GM12878 (cell line): ENCODE data around the gene RPL37A. TPM values are rescaled to one million over a fixed set of nuclear protein-coding genes. Genes with fewer than 3 reads are reported as not detected.

Experiments
- ATAC-seq: fragments of 200-7000 bp; cut with Tn5 transposase; 3 replicates; pipeline ENCODE4 v1.9.1; 2020; ENCODE audit warnings: mild to moderate bottlenecking, moderate library complexity
- BruUV-seq: library from RNA; stranded (reverse); fragments of 400-500 nt; replicated peaks from 2 replicates; lab custom pipeline; 2021; lab: Mats Ljungman, UMichigan
- CTCF ChIA-PET: fragments of 300-600 bp; sonication (Branson Sonifier 250); formaldehyde crosslinking; extraction: SDS; loops from one replicate; lab custom pipeline; 2021; ENCODE audit warnings: inconsistent platforms; lab: Yijun Ruan, JAX
- POLR2A ChIA-PET: fragments of 350-600 bp; formaldehyde crosslinking; extraction: SDS; loops from one replicate; lab custom pipeline; 2021; ENCODE audit warnings: inconsistent platforms; lab: Charles Lee
- RAD21 ChIA-PET: fragments of 300-600 bp; sonication (Branson Sonifier 250); formaldehyde crosslinking; loops from one replicate; lab custom pipeline; 2023; ENCODE audit warnings: antibody characterized with exemption; ENCODE audit not compliant: unreplicated experiment; lab: Charles Lee
- SMC1A ChIA-PET: fragments of 300-600 bp; sonication (Branson Sonifier 250); formaldehyde crosslinking; loops from one replicate; lab custom pipeline; 2023; ENCODE audit not compliant: unreplicated experiment, uncharacterized antibody; lab: Charles Lee
- DNase-seq: peaks from one replicate; pipeline ENCODE4 v3.0.0-alpha.2; 2011; ENCODE audit warnings: low read depth, low spot score
- FAIRE-seq: peaks from 3 replicates; lab custom pipeline; 2011; peaks lifted over from hg19 to GRCh38; lab: Jason Lieb, UNC
- H2AFZ ChIP-seq: 2 replicates; pipeline ENCODE4 v1.6.0; 2011; ENCODE audit warnings: low read depth, low read length, control low read depth; ENCODE audit not compliant: control insufficient read depth
- H3K27ac ChIP-seq: 2 replicates; pipeline ENCODE4 v1.5.1; 2011; ENCODE audit warnings: control low read depth; ENCODE audit not compliant: control insufficient read depth, insufficient read depth
- H3K27me3 ChIP-seq, 2 experiments: replicated peaks in 1 of 2; 2 replicates each; pipeline versions ENCODE4 v1.6.0 to v1.6.1; 2011; ENCODE audit warnings: low read length in 1 of 2; ENCODE audit not compliant: control insufficient read depth in 2 of 2, insufficient read depth in 2 of 2
- H3K36me3 ChIP-seq, 2 experiments: 2 replicates each; pipeline ENCODE4 v1.5.1; 2011; ENCODE audit warnings: low read length in 1 of 2; ENCODE audit not compliant: control insufficient read depth in 2 of 2, insufficient read depth in 2 of 2
- H3K4me1 ChIP-seq: 2 replicates; pipeline ENCODE4 v1.6.1; 2011; ENCODE audit warnings: mild to moderate bottlenecking, low read length, moderate library complexity, mixed read lengths; ENCODE audit not compliant: control insufficient read depth, insufficient read depth
- H3K4me2 ChIP-seq: 2 replicates; pipeline ENCODE4 v1.6.0; 2011; ENCODE audit warnings: control low read depth; ENCODE audit not compliant: control insufficient read depth, insufficient read depth
- H3K4me3 ChIP-seq: fragments of 200-600 bp; sonication (generic); 2 replicates; pipeline ENCODE4 v1.5.1; 2016
- H3K79me2 ChIP-seq: 2 replicates; pipeline ENCODE4 v1.6.0; 2011; ENCODE audit warnings: low read length; ENCODE audit not compliant: control insufficient read depth, insufficient read depth
- H3K9ac ChIP-seq: 2 replicates; pipeline ENCODE4 v1.8.0; 2011; ENCODE audit warnings: low read length, control low read depth, mixed read lengths; ENCODE audit not compliant: control insufficient read depth, insufficient read depth
- H3K9me3 ChIP-seq: replicated peaks from 3 replicates; pipeline ENCODE4 v1.5.1; 2011; ENCODE audit warnings: mild to moderate bottlenecking, low read length; ENCODE audit not compliant: control insufficient read depth, insufficient read depth
- H4K20me1 ChIP-seq: 2 replicates; pipeline ENCODE4 v1.6.0; 2011; ENCODE audit not compliant: control insufficient read depth, insufficient read depth
- JUND ChIP-seq: IDR thresholded peaks from 2 replicates; pipeline ENCODE4 v1.6.1; 2012; ENCODE audit warnings: low read depth, mild to moderate bottlenecking, low read length, improper control_type of control experiment, moderate library complexity
- NFXL1 ChIP-seq: fragments of 450-650 bp; IDR thresholded peaks from 2 replicates; pipeline ENCODE4 v1.6.1; 2017; ENCODE audit warnings: antibody characterized with exemption, mild to moderate bottlenecking, borderline replicate concordance
- SMAD5 ChIP-seq: IDR thresholded peaks from 2 replicates; pipeline ENCODE4 v1.6.1; 2016; ENCODE audit warnings: antibody characterized with exemption, low read depth
- TCF3 ChIP-seq: IDR thresholded peaks from 2 replicates; pipeline ENCODE4 v1.6.1; 2012; ENCODE audit warnings: low read depth, mild to moderate bottlenecking, low read length, borderline replicate concordance; ENCODE audit not compliant: insufficient read depth
- ZNF217 ChIP-seq: fragments of 450-650 bp; IDR thresholded peaks from 2 replicates; pipeline ENCODE4 v1.6.1; 2017; ENCODE audit warnings: antibody characterized with exemption, mild to moderate bottlenecking
- WGBS: methylation state at CpG from one replicate; pipeline ENCODE4 v1.1.6; 2016; ENCODE audit warnings: low lambda C conversion rate; ENCODE audit not compliant: insufficient replicate concordance, insufficient coverage; ENCODE audit errors: missing lambda C conversion rate; 5-methylcytosine and 5-hydroxymethylcytosine counted together
- in situ Hi-C: fragments of 300-500 bp; cut with MboI; formaldehyde crosslinking; loops from 9 replicates; pipeline ENCODE4 v1.14.3; 2018; ENCODE audit warnings: mixed read lengths
- intact Hi-C: fragments of 100-400 bp; cut with micrococcal nuclease; formaldehyde crosslinking; loops from one replicate; pipeline ENCODE4 v1.14.2; 2022; ENCODE audit not compliant: unreplicated experiment
- polyA plus RNA-seq, 11 experiments: library from polyadenylated mRNA; depleted of rRNA in 4 of 11; unstranded in 6 of 11; stranded (reverse) in 5 of 11; fragments of >200 nt; fragmentation: Nextera tagmentation in 4 of 11; fragmentation: Illumina TruSeq in 1 of 11; extraction: Ambion mirVana in 4 of 11; extraction: Trizol in 1 of 11; gene quantifications; 1 replicate in 1 of 11; 2 replicates in 10 of 11; pipeline versions ENCODE4 v1.2.1 to v1.2.3, GENCODE V29; 2011 to 2016; ENCODE audit warnings: inconsistent platforms in 2 of 11, missing spikeins in 2 of 11, low read depth in 1 of 11
- total RNA-seq, 4 experiments: library from RNA; depleted of rRNA in 3 of 4; stranded (reverse); fragments of >200 nt in 3 of 4; fragmentation: Illumina TruSeq in 1 of 4; extraction: Trizol in 1 of 4; gene quantifications; 2 replicates each; pipeline versions ENCODE4 v1.2.1 to v1.2.3, GENCODE V29; 2013 to 2021
- TF ChIP-seq, protein P1 (sequence below): fragments of 450-650 bp; IDR thresholded peaks from 2 replicates; pipeline ENCODE4 v1.6.1; 2016; ENCODE audit warnings: mild to moderate bottlenecking, moderate library complexity, borderline replicate concordance
- TF ChIP-seq, protein P2 (sequence below): fragments of 450-650 bp; IDR thresholded peaks from 2 replicates; pipeline ENCODE4 v1.6.1; 2017; ENCODE audit warnings: mild to moderate bottlenecking, moderate library complexity
- TF ChIP-seq, protein P3 (sequence below): fragments of 450-650 bp; IDR thresholded peaks from 2 replicates; pipeline ENCODE4 v1.6.1; 2016; ENCODE audit warnings: mild to moderate bottlenecking
- TF ChIP-seq, protein P4 (sequence below): IDR thresholded peaks from 2 replicates; pipeline ENCODE4 v1.6.1; 2012; ENCODE audit warnings: improper control_type of control experiment, low read depth, low read length; ENCODE audit not compliant: insufficient replicate concordance

Gene RPL37A
- total and polyA plus RNA-seq, 10 of the 15 experiments (the other 5 are each of a cell fraction or from before 2014, with no cell fraction given) = 2,847 to 6,854 (median 5,110) TPM

DNA sequence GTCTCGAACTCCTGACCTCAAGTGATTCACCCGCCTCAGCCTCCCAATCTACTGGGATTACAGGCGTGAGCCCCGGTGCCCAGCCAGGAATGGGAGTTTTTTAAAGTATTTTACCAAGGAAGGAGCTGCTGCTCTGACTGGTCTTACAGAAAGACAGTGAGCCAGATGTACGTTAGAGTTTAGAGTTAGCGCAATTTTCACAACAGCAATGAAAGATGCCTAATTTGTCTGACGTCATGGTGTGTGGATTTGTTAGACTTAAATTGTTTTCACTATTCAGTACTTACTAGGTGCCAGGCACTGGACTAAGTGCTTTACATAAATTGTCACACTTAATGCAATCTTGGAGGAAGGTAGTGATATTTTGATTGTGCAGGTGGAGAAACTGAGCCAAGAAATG, 12.4 kb upstream of the RPL37A start:
- no peaks in the 10 kb centered on the region for H3K79me2 ChIP-seq
- no peaks in the 10 kb centered on the region; a peak in 2 of 4 replicates for H3K36me3 ChIP-seq
- no peak overlapping the region for H3K9ac ChIP-seq
- H3K9me3 ChIP-seq = no peaks in the 10 kb centered on the region
- SMC1A ChIA-PET = no interaction called here
- POLR2A ChIA-PET = no interaction called here
- ATAC-seq (no peak), DNase-seq (no peak), FAIRE-seq (no peak)
- CTCF ChIA-PET = interaction anchor here (0.6 kb wide), 1 partner anchor 150 kb away, joined by 3 read pairs; no protein-coding TSS in a partner anchor
- no peak overlapping the region for H2AFZ ChIP-seq
- RAD21 ChIA-PET = interaction anchor here (0.7 to 1.7 kb wide), 2 partner anchors 10 to 12 kb away, joined by 3 to 6 read pairs; partner anchors contain the start of gene RPL37A
- no peaks in the 10 kb centered on the region for H3K27me3 ChIP-seq
- in situ Hi-C loops = no loop called here
- intact Hi-C loops = no loop called here
- 89% methylated on average over 7 of the region's 7 CpGs for WGBS
- no peak overlapping the region for H3K27ac ChIP-seq
- no peaks in the 10 kb centered on the region for H4K20me1 ChIP-seq
- H3K4me2 ChIP-seq = no peak overlapping the region
- H3K4me3 ChIP-seq = no peak overlapping the region
- no peaks in the 10 kb centered on the region for H3K4me1 ChIP-seq
- no TSS peak for BruUV-seq
- TF ChIP-seq, protein P1, sequence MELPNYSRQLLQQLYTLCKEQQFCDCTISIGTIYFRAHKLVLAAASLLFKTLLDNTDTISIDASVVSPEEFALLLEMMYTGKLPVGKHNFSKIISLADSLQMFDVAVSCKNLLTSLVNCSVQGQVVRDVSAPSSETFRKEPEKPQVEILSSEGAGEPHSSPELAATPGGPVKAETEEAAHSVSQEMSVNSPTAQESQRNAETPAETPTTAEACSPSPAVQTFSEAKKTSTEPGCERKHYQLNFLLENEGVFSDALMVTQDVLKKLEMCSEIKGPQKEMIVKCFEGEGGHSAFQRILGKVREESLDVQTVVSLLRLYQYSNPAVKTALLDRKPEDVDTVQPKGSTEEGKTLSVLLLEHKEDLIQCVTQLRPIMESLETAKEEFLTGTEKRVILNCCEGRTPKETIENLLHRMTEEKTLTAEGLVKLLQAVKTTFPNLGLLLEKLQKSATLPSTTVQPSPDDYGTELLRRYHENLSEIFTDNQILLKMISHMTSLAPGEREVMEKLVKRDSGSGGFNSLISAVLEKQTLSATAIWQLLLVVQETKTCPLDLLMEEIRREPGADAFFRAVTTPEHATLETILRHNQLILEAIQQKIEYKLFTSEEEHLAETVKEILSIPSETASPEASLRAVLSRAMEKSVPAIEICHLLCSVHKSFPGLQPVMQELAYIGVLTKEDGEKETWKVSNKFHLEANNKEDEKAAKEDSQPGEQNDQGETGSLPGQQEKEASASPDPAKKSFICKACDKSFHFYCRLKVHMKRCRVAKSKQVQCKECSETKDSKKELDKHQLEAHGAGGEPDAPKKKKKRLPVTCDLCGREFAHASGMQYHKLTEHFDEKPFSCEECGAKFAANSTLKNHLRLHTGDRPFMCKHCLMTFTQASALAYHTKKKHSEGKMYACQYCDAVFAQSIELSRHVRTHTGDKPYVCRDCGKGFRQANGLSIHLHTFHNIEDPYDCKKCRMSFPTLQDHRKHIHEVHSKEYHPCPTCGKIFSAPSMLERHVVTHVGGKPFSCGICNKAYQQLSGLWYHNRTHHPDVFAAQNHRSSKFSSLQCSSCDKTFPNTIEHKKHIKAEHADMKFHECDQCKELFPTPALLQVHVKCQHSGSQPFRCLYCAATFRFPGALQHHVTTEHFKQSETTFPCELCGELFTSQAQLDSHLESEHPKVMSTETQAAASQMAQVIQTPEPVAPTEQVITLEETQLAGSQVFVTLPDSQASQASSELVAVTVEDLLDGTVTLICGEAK = no peak
- TF ChIP-seq SMAD5 (no peak), ZNF217 (no peak), JUND (no peak), TCF3 (no peak), NFXL1 (no peak)
- TF ChIP-seq, protein P2, sequence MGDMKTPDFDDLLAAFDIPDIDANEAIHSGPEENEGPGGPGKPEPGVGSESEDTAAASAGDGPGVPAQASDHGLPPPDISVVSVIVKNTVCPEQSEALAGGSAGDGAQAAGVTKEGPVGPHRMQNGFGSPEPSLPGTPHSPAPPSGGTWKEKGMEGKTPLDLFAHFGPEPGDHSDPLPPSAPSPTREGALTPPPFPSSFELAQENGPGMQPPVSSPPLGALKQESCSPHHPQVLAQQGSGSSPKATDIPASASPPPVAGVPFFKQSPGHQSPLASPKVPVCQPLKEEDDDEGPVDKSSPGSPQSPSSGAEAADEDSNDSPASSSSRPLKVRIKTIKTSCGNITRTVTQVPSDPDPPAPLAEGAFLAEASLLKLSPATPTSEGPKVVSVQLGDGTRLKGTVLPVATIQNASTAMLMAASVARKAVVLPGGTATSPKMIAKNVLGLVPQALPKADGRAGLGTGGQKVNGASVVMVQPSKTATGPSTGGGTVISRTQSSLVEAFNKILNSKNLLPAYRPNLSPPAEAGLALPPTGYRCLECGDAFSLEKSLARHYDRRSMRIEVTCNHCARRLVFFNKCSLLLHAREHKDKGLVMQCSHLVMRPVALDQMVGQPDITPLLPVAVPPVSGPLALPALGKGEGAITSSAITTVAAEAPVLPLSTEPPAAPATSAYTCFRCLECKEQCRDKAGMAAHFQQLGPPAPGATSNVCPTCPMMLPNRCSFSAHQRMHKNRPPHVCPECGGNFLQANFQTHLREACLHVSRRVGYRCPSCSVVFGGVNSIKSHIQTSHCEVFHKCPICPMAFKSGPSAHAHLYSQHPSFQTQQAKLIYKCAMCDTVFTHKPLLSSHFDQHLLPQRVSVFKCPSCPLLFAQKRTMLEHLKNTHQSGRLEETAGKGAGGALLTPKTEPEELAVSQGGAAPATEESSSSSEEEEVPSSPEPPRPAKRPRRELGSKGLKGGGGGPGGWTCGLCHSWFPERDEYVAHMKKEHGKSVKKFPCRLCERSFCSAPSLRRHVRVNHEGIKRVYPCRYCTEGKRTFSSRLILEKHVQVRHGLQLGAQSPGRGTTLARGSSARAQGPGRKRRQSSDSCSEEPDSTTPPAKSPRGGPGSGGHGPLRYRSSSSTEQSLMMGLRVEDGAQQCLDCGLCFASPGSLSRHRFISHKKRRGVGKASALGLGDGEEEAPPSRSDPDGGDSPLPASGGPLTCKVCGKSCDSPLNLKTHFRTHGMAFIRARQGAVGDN = no peak
- TF ChIP-seq, protein P3, sequence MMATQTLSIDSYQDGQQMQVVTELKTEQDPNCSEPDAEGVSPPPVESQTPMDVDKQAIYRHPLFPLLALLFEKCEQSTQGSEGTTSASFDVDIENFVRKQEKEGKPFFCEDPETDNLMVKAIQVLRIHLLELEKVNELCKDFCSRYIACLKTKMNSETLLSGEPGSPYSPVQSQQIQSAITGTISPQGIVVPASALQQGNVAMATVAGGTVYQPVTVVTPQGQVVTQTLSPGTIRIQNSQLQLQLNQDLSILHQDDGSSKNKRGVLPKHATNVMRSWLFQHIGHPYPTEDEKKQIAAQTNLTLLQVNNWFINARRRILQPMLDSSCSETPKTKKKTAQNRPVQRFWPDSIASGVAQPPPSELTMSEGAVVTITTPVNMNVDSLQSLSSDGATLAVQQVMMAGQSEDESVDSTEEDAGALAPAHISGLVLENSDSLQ = no peak
- TF ChIP-seq, protein P4, sequence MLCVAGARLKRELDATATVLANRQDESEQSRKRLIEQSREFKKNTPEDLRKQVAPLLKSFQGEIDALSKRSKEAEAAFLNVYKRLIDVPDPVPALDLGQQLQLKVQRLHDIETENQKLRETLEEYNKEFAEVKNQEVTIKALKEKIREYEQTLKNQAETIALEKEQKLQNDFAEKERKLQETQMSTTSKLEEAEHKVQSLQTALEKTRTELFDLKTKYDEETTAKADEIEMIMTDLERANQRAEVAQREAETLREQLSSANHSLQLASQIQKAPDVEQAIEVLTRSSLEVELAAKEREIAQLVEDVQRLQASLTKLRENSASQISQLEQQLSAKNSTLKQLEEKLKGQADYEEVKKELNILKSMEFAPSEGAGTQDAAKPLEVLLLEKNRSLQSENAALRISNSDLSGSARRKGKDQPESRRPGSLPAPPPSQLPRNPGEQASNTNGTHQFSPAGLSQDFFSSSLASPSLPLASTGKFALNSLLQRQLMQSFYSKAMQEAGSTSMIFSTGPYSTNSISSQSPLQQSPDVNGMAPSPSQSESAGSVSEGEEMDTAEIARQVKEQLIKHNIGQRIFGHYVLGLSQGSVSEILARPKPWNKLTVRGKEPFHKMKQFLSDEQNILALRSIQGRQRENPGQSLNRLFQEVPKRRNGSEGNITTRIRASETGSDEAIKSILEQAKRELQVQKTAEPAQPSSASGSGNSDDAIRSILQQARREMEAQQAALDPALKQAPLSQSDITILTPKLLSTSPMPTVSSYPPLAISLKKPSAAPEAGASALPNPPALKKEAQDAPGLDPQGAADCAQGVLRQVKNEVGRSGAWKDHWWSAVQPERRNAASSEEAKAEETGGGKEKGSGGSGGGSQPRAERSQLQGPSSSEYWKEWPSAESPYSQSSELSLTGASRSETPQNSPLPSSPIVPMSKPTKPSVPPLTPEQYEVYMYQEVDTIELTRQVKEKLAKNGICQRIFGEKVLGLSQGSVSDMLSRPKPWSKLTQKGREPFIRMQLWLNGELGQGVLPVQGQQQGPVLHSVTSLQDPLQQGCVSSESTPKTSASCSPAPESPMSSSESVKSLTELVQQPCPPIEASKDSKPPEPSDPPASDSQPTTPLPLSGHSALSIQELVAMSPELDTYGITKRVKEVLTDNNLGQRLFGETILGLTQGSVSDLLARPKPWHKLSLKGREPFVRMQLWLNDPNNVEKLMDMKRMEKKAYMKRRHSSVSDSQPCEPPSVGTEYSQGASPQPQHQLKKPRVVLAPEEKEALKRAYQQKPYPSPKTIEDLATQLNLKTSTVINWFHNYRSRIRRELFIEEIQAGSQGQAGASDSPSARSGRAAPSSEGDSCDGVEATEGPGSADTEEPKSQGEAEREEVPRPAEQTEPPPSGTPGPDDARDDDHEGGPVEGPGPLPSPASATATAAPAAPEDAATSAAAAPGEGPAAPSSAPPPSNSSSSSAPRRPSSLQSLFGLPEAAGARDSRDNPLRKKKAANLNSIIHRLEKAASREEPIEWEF = no peak
